ENCODE measurements around the gene PHF14. TPM values are rescaled to one million over a fixed set of nuclear protein-coding genes. Genes with fewer than 3 reads are reported as not detected.

Gene PHF14
- total RNA-seq, 1 experiment from 2014 or later, result 42.3 TPM

GRCh38 chr7:11078247-11078834 lies 104.7 kb downstream of the PHF14 start:
- in situ Hi-C loops (cut with HindIII; ENCODE audit: low sequenced_read_pairs), result no loop called here
- DNase-seq (ENCODE audit: low spot score), result no peak

- in situ Hi-C loops (cut with HindIII; ENCODE audit: low sequenced_read_pairs), result no loop called here
- DNase-seq (ENCODE audit: low spot score), result no peak
Measured at GRCh38 chr7:11079907-11080306, 106.2 kb downstream of the PHF14 start.

DNA sequence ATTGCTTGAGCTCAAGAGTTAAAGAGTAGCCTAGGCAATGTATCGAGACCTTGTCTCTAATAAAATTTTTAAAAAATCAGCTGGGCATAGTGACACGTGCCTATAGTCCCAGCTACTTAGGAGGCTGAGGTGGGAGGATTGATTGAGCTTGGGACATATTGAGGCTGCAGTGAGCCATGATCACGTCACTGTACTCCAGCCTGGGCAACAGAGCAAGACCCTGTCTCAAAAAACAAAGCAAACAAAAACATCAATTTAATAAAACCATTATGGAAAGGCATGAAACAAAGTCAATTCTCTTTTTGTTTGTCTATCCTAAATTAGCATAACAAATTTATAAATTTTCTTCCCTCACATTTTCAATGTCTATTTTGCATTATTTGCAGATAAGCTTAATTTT lies 108.4 kb downstream of the PHF14 start:
- in situ Hi-C loops (cut with HindIII; ENCODE audit: low sequenced_read_pairs), result no loop called here
- DNase-seq (ENCODE audit: low spot score), result no peak

DNA sequence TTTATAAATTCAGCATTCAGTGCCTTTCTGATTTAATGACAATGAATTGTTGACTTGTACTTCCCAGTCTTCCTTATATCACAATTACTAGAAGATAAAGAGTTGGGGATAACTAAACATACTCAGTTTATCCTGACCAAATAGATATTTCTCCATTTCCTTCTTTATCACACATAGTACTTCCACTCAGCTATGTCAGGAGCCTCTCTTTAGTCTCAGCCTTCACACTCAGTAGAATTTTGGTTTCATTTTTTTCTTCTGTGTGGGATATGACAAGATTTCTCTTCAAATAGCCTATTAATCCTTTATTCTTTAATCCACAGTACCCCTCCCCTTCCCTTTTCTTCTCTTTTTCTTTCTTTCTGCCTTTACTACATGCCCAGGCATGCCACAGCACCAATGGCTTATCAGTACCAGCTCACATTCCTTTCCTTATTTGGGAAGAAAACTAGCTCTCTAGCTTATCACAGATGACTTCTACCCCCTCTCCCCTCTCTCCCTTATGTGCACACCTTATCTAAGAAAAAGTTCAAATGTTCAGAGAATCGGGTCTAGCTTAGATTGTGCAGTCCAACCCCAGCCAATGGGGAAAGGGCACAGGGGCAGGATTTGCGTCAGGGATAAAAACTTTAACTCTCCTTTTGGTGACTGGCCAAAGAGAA lies 109.0 kb downstream of the PHF14 start:
- in situ Hi-C loops (cut with HindIII; ENCODE audit: low sequenced_read_pairs), result no loop called here
- no peak for DNase-seq (ENCODE audit: low spot score)

DNA sequence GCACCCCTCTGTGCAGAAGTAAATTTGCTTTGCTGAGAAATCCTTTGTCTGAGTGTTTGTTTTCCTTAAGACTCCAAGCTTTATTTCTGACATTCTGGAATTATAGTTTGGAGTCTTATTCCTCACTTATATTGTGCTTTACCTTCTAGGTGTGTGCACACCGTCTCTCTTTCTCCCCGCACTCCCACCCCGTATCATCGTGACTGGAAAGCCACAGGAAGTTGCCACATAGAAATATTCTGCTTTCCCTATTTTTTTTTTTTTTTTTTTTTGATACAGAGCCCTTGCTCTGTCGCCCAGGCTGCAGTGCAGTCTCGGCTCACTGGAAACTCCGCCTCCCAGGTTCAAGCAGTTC lies 109.5 kb downstream of the PHF14 start:
- no peak for DNase-seq (ENCODE audit: low spot score)
- in situ Hi-C loops (cut with HindIII; ENCODE audit: low sequenced_read_pairs), result no loop called here

GRCh38 chr7:11104578-11104977 lies 130.9 kb downstream of the PHF14 start:
- no peak for DNase-seq (ENCODE audit: low spot score)

GRCh38 chr7:11109659-11110058 lies 136.0 kb downstream of the PHF14 start:
- in situ Hi-C loops (cut with HindIII; ENCODE audit: low sequenced_read_pairs), result no loop called here
- no peak for DNase-seq (ENCODE audit: low spot score)

More at GRCh38 chr7:11104578-11104977, 130.9 kb downstream of the PHF14 start:
- in situ Hi-C loops (cut with HindIII; ENCODE audit: low sequenced_read_pairs), result no loop called here

- in situ Hi-C loops (cut with HindIII; ENCODE audit: low sequenced_read_pairs), result no loop called here
- no peak for DNase-seq (ENCODE audit: low spot score)
Measured at GRCh38 chr7:11120068-11120664, 146.5 kb downstream of the PHF14 start.

- no peak for DNase-seq (ENCODE audit: low spot score)
- in situ Hi-C loops (cut with HindIII; ENCODE audit: low sequenced_read_pairs), result no loop called here
Measured at GRCh38 chr7:11120675-11121220, 147.1 kb downstream of the PHF14 start.

- no peak for DNase-seq (ENCODE audit: low spot score)
- in situ Hi-C loops (cut with HindIII; ENCODE audit: low sequenced_read_pairs), result no loop called here
Measured at GRCh38 chr7:11124856-11125559, 151.3 kb downstream of the PHF14 start.

DNA sequence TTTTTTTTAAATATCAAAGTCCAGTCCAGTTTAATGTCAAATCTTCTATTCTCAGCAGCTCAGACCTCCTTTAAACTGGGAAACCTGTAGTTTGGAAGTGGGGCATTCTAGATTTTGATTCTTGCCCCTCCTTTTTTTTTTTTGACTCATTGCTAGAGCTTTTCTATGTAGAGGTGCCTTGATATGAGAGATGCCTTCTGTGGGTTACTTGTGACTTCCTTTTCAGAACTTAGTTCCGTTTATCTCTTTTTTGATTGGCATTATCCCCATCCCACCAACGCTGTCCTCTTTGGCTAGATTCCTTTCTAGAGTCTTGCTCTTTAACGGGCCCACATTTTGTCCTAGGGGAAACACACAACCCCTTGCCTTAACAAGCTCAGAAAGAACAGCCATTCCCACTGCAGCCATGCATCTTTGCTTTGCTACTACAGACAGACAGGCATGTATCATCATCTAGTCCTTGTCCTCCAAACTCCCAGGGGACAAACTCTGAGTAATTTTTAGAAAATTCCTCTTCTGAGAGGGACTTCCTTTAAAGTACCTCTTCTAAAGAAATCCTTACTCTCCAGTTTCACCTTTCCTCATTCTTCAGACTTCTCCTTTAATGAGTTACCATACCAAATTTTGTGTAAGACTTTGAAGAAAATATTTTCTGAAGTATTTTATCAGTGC lies 153.6 kb downstream of the PHF14 start:
- in situ Hi-C loops (cut with HindIII; ENCODE audit: low sequenced_read_pairs), result no loop called here
- no peak for DNase-seq (ENCODE audit: low spot score)

DNA sequence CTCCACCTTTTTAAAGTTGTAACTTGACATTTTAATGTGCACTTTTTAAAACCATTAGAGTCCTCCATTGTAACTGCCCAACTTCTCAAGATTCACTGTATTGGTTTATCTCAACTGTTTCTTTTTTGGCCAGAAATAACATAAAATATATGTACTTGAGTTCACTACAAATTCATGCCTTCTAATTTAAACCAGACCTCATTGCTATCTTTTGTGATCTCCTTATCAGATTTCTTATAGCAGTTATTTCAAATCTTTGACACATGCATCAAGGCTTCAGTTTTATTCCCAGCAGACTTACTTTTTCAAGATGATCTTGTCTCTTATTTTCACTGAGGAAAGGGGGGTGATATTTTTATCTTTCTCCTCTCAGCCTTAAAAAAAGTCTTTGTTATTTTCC lies 154.3 kb downstream of the PHF14 start:
- in situ Hi-C loops (cut with HindIII; ENCODE audit: low sequenced_read_pairs), result no loop called here
- DNase-seq (ENCODE audit: low spot score), result no peak

DNA sequence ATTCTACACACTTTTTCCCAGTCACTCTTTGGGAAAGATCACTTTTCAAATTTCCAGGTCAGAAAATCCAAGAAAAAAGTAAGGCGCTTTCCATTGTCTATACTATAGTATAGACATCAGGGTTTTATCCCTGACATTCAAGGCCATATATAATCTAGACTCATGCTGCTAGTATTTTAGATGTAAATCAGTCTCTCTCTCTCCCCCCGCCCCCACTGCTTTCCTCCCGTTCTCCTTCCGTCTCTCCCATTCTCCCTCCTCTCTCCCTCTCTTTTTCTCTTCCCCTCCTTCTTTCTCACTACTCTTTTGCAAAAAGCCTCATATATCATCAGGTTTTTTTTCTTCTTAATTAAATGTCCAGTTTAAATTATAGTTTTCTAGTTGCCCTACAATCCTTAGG lies 154.8 kb downstream of the PHF14 start:
- DNase-seq (ENCODE audit: low spot score), result no peak
- in situ Hi-C loops (cut with HindIII; ENCODE audit: low sequenced_read_pairs), result no loop called here

- DNase-seq (ENCODE audit: low spot score), result no peak
- in situ Hi-C loops (cut with HindIII; ENCODE audit: low sequenced_read_pairs), result no loop called here
Measured at GRCh38 chr7:11130012-11130411, 156.3 kb downstream of the PHF14 start.

GRCh38 chr7:11130601-11131000 lies 156.9 kb downstream of the PHF14 start:
- no peak for DNase-seq (ENCODE audit: low spot score)
- in situ Hi-C loops (cut with HindIII; ENCODE audit: low sequenced_read_pairs), result no loop called here

DNA sequence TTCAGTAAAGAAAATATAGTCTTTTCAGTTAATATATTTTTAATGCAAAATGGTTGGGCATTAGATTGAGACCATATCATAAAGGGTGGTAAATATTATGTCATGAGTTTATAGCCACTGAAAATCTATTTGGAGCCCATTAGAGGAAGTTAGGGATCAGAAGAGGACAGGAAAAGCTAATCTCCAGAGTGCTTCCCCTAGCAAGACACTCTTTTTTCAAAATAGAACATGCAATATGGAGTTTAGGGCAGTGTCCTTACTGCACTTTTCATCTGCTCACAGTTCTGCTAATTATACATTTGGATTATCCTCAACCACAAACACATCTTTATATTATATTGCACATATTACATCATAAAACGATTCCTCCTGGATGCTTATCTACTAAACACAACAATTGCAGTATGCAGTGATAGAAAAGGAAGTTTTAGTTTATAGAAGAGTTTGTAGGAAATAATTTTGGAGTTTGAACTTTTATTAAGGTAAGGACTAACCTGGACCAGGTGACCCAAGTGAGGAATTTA lies 159.8 kb downstream of the PHF14 start:
- in situ Hi-C loops (cut with HindIII; ENCODE audit: low sequenced_read_pairs), result no loop called here
- DNase-seq (ENCODE audit: low spot score), result no peak

DNA sequence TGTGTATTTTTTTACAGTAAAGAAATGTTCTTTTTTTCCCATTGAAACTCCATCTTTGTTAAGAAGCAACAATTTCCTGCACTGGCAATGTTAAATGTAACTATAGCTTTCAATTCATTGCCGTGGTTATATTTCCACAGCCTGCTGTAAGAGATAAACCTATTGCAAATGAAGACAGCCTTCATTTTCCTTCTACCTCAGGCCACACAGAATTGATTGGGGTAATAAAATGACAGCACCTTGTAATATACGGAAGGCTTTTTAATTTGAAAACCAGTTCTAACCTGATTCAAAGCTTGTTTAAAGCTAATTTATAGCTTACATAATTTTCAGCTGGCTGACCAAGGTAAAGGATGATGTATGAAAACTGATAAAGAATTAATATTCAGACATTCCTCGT lies 161.9 kb downstream of the PHF14 start:
- in situ Hi-C loops (cut with HindIII; ENCODE audit: low sequenced_read_pairs), result no loop called here
- no peak for DNase-seq (ENCODE audit: low spot score)

GRCh38 chr7:11141541-11141940 lies 167.9 kb downstream of the PHF14 start:
- no peak for DNase-seq (ENCODE audit: low spot score)
- in situ Hi-C loops (cut with HindIII; ENCODE audit: low sequenced_read_pairs), result no loop called here

- in situ Hi-C loops (cut with HindIII; ENCODE audit: low sequenced_read_pairs), result no loop called here
- no peak for DNase-seq (ENCODE audit: low spot score)
Measured at GRCh38 chr7:11153694-11154093, 180.0 kb downstream of the PHF14 start.
